Endodermal cell (in vitro differentiated cells): ENCODE data around the gene B4GALNT4. TPM values are rescaled to one million over a fixed set of nuclear protein-coding genes. Genes with fewer than 3 reads are reported as not detected.

ENCODE experiments used
- DNase-seq: peaks from one replicate; pipeline ENCODE4 v3.0.0-alpha.2; 2017
- H3K27ac ChIP-seq: 2 replicates; pipeline ENCODE4 v1.5.1; 2013; ENCODE audit warnings: mild to moderate bottlenecking, low read depth, low read length, moderate library complexity
- H3K27me3 ChIP-seq: 2 replicates; pipeline ENCODE4 v1.6.1; 2013; ENCODE audit warnings: mild to moderate bottlenecking, low read length, moderate library complexity; ENCODE audit not compliant: insufficient read depth, control insufficient read depth, poor library complexity, severe bottlenecking
- H3K36me3 ChIP-seq: 2 replicates; pipeline ENCODE4 v1.7.0; 2013; ENCODE audit warnings: mild to moderate bottlenecking, low read length, moderate library complexity; ENCODE audit not compliant: control insufficient read depth, insufficient read depth
- H3K4me1 ChIP-seq: one replicate; pipeline ENCODE4 v1.7.0; 2013; ENCODE audit warnings: low read length; ENCODE audit not compliant: control insufficient read depth, insufficient read depth
- H3K4me3 ChIP-seq: 2 replicates; pipeline ENCODE4 v1.5.1; 2013; ENCODE audit warnings: mild to moderate bottlenecking, low read length, moderate library complexity
- H3K9ac ChIP-seq: 2 replicates; pipeline ENCODE4 v1.6.1; 2013; ENCODE audit warnings: mild to moderate bottlenecking, low read length, moderate library complexity; ENCODE audit not compliant: poor library complexity, severe bottlenecking; ENCODE audit errors: extremely low read depth
- H3K9me3 ChIP-seq: 2 replicates; pipeline ENCODE4 v1.6.1; 2013; ENCODE audit warnings: mild to moderate bottlenecking, low read length, moderate library complexity; ENCODE audit not compliant: control insufficient read depth
- H3K27ac Mint-ChIP-seq: 2 replicates; pipeline ENCODE4 v1.8.0; 2020; ENCODE audit warnings: mixed read lengths
- H3K27me3 Mint-ChIP-seq: 2 replicates; pipeline ENCODE4 v1.8.0; 2021; ENCODE audit warnings: mild to moderate bottlenecking, mixed read lengths; ENCODE audit not compliant: insufficient read depth
- H3K36me3 Mint-ChIP-seq: 2 replicates; pipeline ENCODE4 v1.8.0; 2020; ENCODE audit warnings: low read depth, mixed read lengths
- H3K4me1 Mint-ChIP-seq: 2 replicates; pipeline ENCODE4 v1.8.0; 2020; ENCODE audit warnings: mixed read lengths
- H3K4me3 Mint-ChIP-seq: 2 replicates; pipeline ENCODE4 v1.8.0; 2020; ENCODE audit warnings: mild to moderate bottlenecking, moderate library complexity, mixed read lengths
- H3K9me3 Mint-ChIP-seq: 2 replicates; pipeline ENCODE4 v1.8.0; 2020; ENCODE audit warnings: mild to moderate bottlenecking, mixed read lengths
- CTCF ChIP-seq: fragments of 200-600 bp; sonication (generic); conservative IDR thresholded peaks from 2 replicates; pipeline ENCODE4 v1.5.0; 2021; ENCODE audit warnings: antibody characterized with exemption, mild to moderate bottlenecking
- WGBS, 2 experiments: methylation state at CpG; one replicate each; pipeline versions ENCODE4 v1.1.5 to v1.1.7; 2013; ENCODE audit warnings: missing lambda C conversion rate in 2 of 2, mixed read lengths in 1 of 2; ENCODE audit not compliant: insufficient coverage in 1 of 2, insufficient read length in 1 of 2; 5-methylcytosine and 5-hydroxymethylcytosine counted together
- total RNA-seq, 2 donors: library from RNA; stranded (reverse); fragmentation: NEBNext Ultra II Directional in 1 of 2; extraction: Animal tissue kit (Norgen Biotek cat#: 25700) in 1 of 2; gene quantifications; 2 replicates in 1 of 2; 3 replicates in 1 of 2; pipeline ENCODE4 v1.2.1, GENCODE V29; 2021

Gene B4GALNT4
- total RNA-seq, 2 donors from 2014 or later: 109 to 118 TPM

DNA sequence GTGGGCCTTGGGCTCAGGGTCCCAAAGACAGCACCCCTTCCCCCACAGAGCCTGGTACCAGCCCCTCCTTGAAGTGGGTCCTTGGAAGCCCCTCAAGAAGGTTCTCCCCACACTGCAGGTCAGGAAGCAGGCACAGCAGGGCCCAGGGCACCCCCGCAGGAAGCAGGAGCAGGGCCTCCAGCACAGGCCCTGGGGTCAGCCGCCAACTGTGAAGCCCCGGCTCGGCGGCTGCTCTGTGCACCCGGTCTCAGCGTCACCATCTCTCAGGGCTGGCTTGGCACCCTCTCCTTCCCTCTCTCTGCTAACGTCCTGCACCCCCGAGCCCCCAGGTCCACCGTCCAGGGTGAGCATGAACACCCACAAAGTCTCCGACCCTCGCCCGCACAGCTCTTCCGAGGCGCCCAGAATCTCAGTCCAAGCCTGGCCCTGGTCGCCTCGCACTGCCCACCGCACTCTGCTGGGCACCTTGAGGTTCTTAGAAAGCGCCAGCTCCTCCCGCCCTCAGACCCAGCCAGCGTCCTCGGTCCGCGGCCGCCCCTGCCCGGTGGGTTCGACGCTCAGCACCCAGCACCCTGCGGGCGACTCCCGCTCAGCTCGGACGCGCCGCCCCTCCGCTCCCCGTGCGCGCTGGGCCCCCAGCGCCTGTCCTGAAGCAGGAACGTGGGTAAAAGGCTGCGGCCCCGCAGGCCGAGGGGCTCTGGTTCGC lies 46.9 kb downstream of the B4GALNT4 start:
- peak overlapping the region; percentile 58 for H3K4me3 Mint-ChIP-seq
- no peak for TF ChIP-seq CTCF
- H3K27me3 ChIP-seq: peaks cover 59% of the 10 kb centered on the region
- H3K9me3 ChIP-seq: no peaks in the 10 kb centered on the region
- H3K36me3 ChIP-seq: no peaks in the 10 kb centered on the region
- H3K4me3 ChIP-seq: peak overlapping the region; percentile 67
- no peaks in the 10 kb centered on the region for H3K4me1 ChIP-seq
- no peak overlapping the region for H3K27ac ChIP-seq
- 40 to 71% methylated on average over 20 to 45 of the region's 45 CpGs for WGBS, 2 experiments
- no peak overlapping the region for H3K27ac Mint-ChIP-seq
- H3K36me3 Mint-ChIP-seq: no peaks in the 10 kb centered on the region
- H3K4me1 Mint-ChIP-seq: peaks cover 5% of the 10 kb centered on the region
- no peaks in the 10 kb centered on the region for H3K9me3 Mint-ChIP-seq
- no peak for DNase-seq
- peaks cover 37% of the 10 kb centered on the region for H3K27me3 Mint-ChIP-seq
- H3K9ac ChIP-seq: no peak overlapping the region

DNA sequence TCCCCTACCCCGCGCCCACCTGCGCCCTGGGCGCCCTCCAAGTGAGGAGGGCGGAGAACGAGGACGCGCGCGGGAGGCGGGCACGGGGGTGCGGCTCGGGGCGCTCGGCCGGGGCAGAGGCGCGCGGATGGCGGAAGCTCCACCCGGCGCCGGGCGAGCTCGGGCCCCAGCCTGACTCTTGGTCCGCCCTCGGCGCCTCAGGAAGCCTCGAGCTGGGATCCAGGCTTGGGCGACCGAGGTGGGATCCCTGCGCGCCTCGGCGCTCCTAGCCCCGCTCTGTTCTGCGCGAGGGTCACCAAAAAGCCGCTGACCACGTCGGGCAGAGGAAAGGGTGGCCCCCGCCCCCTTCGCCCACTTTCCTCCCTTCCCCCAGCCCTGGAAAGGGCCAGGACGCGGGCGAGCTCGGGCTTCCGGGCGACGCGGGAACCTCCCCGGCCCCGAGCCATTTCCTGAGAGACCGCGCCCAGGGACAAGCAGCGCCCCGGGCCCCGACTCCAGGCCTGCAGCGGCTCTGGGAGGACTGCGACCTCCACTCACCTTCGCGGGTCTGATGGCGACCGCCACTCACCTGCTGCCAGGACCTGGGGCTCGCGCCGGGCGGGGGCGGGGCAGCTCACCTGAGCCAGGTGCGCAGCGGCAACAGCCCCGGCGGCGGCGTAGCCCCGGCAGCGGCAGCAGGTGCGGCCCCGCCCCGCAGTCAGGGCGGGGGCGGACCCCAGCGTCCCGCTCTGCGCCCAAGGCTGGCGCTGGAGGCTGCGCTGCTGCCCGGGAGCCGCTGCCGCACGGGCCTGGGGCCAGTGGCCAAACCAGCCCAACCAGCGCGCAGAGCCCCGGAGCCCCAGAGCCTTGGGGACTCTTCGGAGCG lies 47.7 kb downstream of the B4GALNT4 start:
- DNase-seq: peak; percentile 89
- H3K9ac ChIP-seq: no peak overlapping the region
- no peaks in the 10 kb centered on the region for H3K36me3 ChIP-seq
- TF ChIP-seq CTCF: no peak
- no peaks in the 10 kb centered on the region for H3K9me3 ChIP-seq
- Mint-ChIP-seq H3K36me3 (no peaks in the 10 kb centered on the region), H3K27me3 (peaks cover 37% of the 10 kb centered on the region), H3K9me3 (no peaks in the 10 kb centered on the region), H3K4me1 (peaks cover 7% of the 10 kb centered on the region), H3K27ac (no peak overlapping the region), H3K4me3 (peak overlapping the region; percentile 58)
- H3K27me3 ChIP-seq: peaks cover 59% of the 10 kb centered on the region
- peak overlapping the region; percentile 67 for H3K4me3 ChIP-seq
- no peaks in the 10 kb centered on the region for H3K4me1 ChIP-seq
- WGBS, 2 experiments: 1 to 2% methylated on average over 21 to 97 of the region's 97 CpGs
- H3K27ac ChIP-seq: no peak overlapping the region

GRCh38 chr11:417652-418342 lies 48.5 kb downstream of the B4GALNT4 start:
- H3K36me3 Mint-ChIP-seq: no peaks in the 10 kb centered on the region
- Histone ChIP-seq H3K4me3 (no peak overlapping the region), H3K9ac (no peak overlapping the region), H3K9me3 (no peaks in the 10 kb centered on the region), H3K27ac (no peak overlapping the region), H3K36me3 (no peaks in the 10 kb centered on the region), H3K4me1 (no peaks in the 10 kb centered on the region), H3K27me3 (peaks cover 59% of the 10 kb centered on the region)
- peaks cover 14% of the 10 kb centered on the region for H3K4me1 Mint-ChIP-seq
- no peak for TF ChIP-seq CTCF
- H3K27ac Mint-ChIP-seq: no peak overlapping the region
- peak overlapping the region; percentile 58 for H3K4me3 Mint-ChIP-seq
- H3K9me3 Mint-ChIP-seq: no peaks in the 10 kb centered on the region
- DNase-seq: no peak
- H3K27me3 Mint-ChIP-seq: peaks cover 40% of the 10 kb centered on the region
- 61 to 84% methylated on average over 8 to 19 of the region's 19 CpGs for WGBS, 2 experiments
